TTC549 (cell line): ENCODE data around the gene SHLD3.
"Not testable (repeated sequence)": the region's sequence is repeated elsewhere in the genome, so short reads cannot be mapped to it uniquely, and the experiment has no call there.

Source experiments
- FAIRE-seq: peaks from 2 replicates; lab custom pipeline; 2012; peaks lifted over from hg19 to GRCh38; lab: Jason Lieb, UNC

Gene SHLD3, protein sequence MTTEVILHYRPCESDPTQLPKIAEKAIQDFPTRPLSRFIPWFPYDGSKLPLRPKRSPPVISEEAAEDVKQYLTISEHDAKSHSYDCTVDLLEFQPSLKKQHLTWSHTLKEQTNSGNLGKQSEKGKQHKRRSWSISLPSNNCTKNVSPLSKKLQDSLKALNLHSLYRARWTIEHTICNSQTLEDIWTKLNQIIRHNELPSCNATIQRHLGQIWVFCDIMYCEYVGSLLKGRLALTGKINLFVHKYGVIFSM

GRCh38 chr5:65624571-65625555 lies at the start of gene SHLD3, which contains the start of gene TRAPPC13:
TSS of gene SHLD3 (plus strand) at chr5:65625027. CDS start at chr5:65629588, 4,561 bp downstream.
TSS of gene TRAPPC13 (plus strand) at chr5:65625027. CDS start at chr5:65625061, 34 bp downstream.
- FAIRE-seq = no peak

GRCh38 chr5:65577141-65577540 lies 47.7 kb upstream of the SHLD3 start:
- FAIRE-seq = no peak

- peak; percentile 39 for FAIRE-seq
Measured at GRCh38 chr5:65588694-65589093, 36.1 kb upstream of the SHLD3 start.

DNA sequence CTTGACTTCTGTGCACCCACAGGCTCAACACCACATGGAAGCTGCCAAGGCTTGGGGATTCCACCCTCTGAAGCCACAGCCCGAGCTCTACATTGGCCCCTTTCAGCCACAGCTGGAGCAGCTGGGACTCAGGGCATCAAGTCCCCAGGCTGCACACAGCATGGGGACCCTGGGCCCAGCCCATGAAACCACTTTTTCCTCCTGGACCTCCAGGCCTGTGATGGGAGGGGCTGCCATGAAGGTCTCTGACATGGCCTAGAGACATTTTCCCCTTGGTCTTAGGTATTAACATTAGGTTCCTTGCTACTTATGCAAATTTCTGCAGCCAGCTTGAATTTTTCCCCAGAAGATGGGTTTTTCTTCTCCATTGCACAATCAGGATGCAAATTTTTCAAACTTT lies 23.1 kb upstream of the SHLD3 start:
- not testable (repeated sequence) for FAIRE-seq

DNA sequence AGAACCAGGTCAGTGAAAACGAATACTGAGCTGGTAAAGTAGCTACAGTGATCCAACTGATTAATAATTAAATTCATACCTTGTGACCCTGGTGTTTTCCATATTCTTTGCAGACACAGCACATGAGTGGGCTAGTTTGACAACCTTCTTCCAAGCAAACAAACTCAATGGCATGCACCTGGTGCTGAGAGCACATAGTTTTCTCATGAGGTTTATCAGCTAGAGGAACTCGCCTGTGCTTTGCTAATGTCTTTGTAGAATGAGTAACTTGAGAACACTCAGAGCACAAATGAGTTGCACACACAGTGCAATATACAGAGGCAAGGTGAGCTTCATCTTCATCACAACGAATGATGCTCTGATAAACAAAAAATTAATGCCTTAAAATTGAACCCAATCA lies 13.3 kb upstream of the SHLD3 start:
- FAIRE-seq = no peak

GRCh38 chr5:65612298-65612907 lies 12.4 kb upstream of the SHLD3 start:
- FAIRE-seq = no peak

DNA sequence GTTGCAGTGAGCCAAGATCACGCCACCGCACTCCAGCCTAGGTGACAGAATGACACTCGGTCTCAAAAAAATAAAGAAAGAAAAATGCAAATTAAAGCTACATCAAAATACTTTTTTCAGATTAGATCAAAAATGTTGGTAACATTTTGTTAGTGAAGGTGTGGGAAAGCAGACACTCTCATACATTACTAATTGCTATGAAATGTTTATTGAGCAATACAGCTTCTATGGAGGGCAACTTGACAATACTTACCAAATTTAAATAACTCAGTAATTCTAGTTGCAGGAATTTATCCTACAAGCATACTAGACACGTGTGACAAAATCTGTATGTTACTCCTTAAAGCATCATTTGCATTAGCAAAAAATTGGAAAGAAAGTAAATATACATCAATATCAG lies 4.8 kb upstream of the SHLD3 start:
- FAIRE-seq = no peak

DNA sequence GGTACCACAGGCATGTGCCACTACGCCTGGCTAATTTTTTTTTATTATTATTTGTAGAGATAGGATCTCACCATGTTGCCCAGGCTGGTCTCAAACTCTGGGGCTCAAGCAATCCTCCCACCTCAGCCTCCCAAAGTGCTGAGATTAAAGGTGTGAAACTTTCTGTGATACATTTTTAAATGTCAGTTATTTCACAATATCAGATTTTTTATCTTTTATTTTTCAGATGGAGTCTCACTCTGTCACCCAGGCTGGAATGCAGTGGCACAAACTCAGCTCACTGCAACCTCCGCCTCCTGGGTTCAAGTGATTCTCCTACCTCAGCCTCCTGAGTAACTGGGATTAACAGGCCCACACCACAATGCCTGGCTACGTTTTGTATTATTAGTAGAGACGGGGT lies 2.9 kb upstream of the SHLD3 start:
- not testable (repeated sequence) for FAIRE-seq

GRCh38 chr5:65623482-65623881 lies 1.3 kb upstream of the SHLD3 start:
- no peak for FAIRE-seq

DNA sequence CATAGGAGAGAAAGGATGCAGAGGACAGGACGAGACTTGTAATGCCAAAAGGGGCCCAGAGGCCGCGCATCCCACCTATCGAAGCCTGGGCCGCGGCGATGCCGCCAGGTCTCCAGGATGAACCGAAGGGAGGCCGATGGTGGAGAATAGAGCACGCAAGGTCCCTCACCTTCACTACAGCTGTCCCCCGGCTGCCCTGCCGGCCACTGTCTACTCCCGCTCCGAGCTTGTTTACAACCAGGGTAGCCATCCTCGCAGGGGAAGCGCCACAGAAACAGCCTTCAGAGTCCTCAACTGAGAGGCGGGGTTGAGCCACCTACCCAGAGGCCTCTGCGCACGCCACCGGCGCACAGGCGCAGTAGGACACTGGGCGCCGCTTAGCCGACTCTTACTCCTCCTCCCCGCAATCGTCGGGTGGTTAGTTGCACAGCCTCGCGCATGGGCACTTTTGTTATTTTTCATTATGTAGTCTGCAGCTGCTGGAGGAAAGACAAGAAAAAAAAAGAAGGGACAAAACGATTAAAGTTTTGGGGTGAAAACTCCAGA lies 729 bp upstream of the SHLD3 start, which contains the start of gene TRIM23:
TSS of gene TRIM23 (minus strand) at position 309 of the 546 bp plus-strand sequence. CDS start at position 250, 59 bp downstream.
- peak; percentile 11 for FAIRE-seq

- no peak for FAIRE-seq
Measured at GRCh38 chr5:65625743-65626142, 916 bp downstream of the SHLD3 start.

- FAIRE-seq = no peak
Measured at GRCh38 chr5:65630981-65631380, 6.2 kb downstream of the SHLD3 start.

DNA sequence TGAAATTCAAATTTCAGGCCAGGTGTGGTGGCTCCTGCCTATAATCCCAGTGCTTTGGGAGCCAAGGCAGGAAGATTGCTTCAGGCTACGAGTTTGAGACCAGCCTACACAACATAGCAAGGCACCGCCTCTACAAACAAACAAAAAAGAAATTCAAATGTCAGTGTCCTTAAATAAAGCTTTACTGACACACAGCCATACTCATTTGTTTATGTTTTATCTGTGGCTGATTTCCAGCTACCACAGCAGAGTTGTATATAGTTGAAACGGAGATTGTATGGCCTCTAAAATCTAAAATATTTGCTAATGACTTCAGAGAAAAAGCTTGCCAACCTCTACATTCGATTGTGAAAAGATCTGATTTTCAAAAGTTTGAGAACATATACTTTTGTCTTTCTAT lies 15.4 kb downstream of the SHLD3 start:
- no peak for FAIRE-seq

- no peak for FAIRE-seq
Measured at GRCh38 chr5:65646938-65647337, 22.1 kb downstream of the SHLD3 start.

GRCh38 chr5:65647941-65648340 lies 23.1 kb downstream of the SHLD3 start:
- FAIRE-seq = no peak

DNA sequence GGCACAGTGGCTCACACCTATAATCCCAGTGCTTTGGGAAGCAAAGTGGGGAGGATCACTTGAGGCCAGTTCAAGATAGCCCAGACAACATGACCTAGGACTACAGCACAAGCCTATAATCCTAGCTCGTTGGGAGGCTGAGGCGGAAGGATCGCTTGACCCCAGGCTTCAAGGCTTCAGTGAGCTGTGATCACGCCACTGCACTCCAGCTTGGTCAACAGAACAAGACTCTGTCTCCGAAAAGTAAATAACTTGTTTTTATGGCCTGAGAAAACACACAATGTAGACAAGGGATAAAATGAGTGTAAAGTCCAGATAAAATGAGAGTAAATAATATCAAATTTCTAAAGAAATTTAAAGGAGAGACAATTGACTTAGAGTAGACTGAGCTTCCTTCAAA lies 26.3 kb downstream of the SHLD3 start:
- FAIRE-seq = no peak

- FAIRE-seq = no peak
Measured at GRCh38 chr5:65654713-65655112, 29.9 kb downstream of the SHLD3 start.

DNA sequence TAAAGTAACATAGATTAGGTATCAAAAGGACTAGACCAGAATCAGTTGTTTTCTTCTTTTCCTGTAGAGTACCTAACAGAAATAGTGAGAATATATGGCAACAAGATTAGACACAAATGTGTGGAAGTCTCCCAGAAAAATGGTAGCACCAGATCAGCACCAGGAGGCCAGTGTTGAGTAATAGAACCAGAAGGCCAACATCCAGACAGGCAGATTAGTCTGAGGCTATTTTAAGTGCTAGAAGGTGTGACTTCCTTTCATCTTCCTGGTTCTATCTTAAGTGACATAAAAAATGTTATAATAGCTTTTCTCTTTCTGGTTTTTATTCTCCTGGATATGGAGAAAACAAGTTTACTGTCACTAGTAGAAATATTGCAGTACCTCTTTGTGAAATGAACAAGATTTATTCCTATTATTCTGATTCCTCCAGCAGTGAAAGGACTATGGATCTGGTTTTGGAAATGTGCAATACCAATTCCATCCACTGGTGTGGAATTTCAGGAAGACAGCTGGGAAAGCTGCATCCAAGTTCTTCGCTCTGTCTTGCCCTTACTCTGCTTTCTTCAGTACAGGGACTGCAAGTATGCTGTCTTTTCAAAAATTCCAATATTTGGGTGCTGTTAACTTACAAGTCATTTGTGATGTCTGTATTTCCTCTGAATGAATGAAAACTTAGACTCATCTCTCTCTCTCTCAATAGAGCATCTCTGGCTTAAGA lies 39.1 kb downstream of the SHLD3 start:
- peak; percentile 38 for FAIRE-seq

DNA sequence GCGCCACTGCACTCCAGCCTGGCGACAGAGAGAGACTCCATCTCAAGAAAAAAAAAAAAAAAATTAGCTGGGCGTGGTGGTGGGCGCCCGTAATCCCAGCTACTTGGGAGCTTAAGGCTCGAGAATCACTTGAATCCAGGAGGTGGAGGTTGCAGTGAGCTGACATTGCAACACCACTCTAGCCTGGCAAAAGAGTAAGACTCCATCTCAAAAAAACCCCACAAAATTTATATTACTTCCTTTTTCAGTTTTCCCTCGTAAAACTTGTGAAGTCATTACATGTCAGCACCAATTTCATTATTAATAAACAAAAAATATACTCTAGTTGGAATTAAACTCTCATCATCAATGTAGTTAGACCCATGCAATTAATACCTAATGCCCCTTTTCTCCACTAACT lies 43.9 kb downstream of the SHLD3 start:
- FAIRE-seq = no peak

DNA sequence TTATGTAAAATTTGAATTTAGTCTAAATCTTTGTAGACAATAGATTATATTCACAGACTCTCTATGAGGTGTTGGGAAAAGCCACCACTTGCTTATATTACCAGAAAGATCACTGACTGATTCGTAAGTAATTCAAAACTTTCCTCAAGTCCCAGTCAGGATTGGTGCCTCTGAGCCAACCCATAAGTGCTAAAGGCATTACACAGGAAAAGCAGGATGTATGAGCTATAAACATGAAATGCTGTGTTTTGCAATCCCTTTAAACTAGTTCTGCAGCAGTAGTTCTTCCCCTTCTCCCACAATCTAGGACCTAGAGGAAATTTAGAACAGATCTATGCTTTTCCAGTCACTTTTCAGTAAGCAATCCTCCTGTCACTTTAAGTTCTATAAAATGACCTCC lies 48.0 kb downstream of the SHLD3 start:
- no peak for FAIRE-seq

- no peak for FAIRE-seq
Measured at GRCh38 chr5:65674749-65675148, 49.9 kb downstream of the SHLD3 start.

DNA sequence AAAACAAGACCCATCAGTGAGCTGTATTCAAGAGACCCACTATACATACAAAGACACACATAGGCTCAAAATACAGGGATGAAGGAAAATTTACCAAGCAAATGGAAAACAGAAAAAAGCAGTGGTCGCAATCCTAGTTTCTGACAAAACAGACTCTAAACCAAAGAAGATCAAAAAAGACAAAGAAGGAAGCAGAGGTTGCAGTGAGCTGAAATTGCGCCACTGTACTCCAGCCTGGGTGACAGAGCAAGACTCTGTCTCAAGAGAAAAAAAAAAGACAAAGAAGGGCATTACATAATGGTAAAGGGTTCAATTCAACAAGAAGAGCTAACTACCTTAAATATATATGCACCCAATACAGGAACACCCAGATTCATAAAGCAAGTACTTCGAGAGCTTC lies 51.2 kb downstream of the SHLD3 start:
- not testable (repeated sequence) for FAIRE-seq
